HEK293 (cell line): Measurements from ENCODE around the gene STON2.

Experiments used
- GFI1B ChIP-seq: fragments of 450-650 bp; formaldehyde crosslinking; IDR thresholded peaks from 2 replicates; pipeline ENCODE4 v1.5.1; 2016; ENCODE audit warnings: missing biosample characterization, missing genetic modification characterization
- GLIS1 ChIP-seq: fragments of 450-650 bp; formaldehyde crosslinking; IDR thresholded peaks from 2 replicates; pipeline ENCODE4 v1.5.1; 2016; ENCODE audit warnings: missing biosample characterization, missing genetic modification characterization
- KLF16 ChIP-seq: fragments of 450-650 bp; formaldehyde crosslinking; IDR thresholded peaks from 2 replicates; pipeline ENCODE4 v1.5.1; 2017; ENCODE audit warnings: missing biosample characterization, missing genetic modification characterization
- YY2 ChIP-seq: fragments of 450-650 bp; formaldehyde crosslinking; IDR thresholded peaks from 2 replicates; pipeline ENCODE4 v1.5.1; 2016; ENCODE audit warnings: missing biosample characterization, missing genetic modification characterization
- ZBTB1 ChIP-seq: fragments of 450-650 bp; formaldehyde crosslinking; IDR thresholded peaks from 2 replicates; pipeline ENCODE4 v1.5.1; 2016; ENCODE audit warnings: missing biosample characterization, missing genetic modification characterization
- ZBTB8A ChIP-seq: fragments of 450-650 bp; formaldehyde crosslinking; IDR thresholded peaks from 2 replicates; pipeline ENCODE4 v1.5.1; 2016; ENCODE audit warnings: missing biosample characterization, missing genetic modification characterization
- ZNF140 ChIP-seq: fragments of 450-650 bp; formaldehyde crosslinking; IDR thresholded peaks from 2 replicates; pipeline ENCODE4 v1.5.1; 2016; ENCODE audit warnings: missing biosample characterization, missing genetic modification characterization
- ZNF324 ChIP-seq: fragments of 450-650 bp; formaldehyde crosslinking; IDR thresholded peaks from 2 replicates; pipeline ENCODE4 v1.5.1; 2016; ENCODE audit warnings: missing biosample characterization, missing genetic modification characterization
- ZNF394 ChIP-seq: fragments of 450-650 bp; formaldehyde crosslinking; IDR thresholded peaks from 2 replicates; pipeline ENCODE4 v1.5.1; 2016; ENCODE audit warnings: missing biosample characterization, missing genetic modification characterization, mild to moderate bottlenecking, moderate library complexity, borderline replicate concordance
- ZNF473 ChIP-seq: fragments of 450-650 bp; formaldehyde crosslinking; IDR thresholded peaks from 2 replicates; pipeline ENCODE4 v1.5.1; 2017; ENCODE audit warnings: missing biosample characterization, missing genetic modification characterization
- ZNF560 ChIP-seq: fragments of 450-650 bp; formaldehyde crosslinking; IDR thresholded peaks from 2 replicates; pipeline ENCODE4 v1.5.1; 2017; ENCODE audit warnings: missing biosample characterization, missing genetic modification characterization, borderline replicate concordance
- ZNF654 ChIP-seq: fragments of 450-650 bp; formaldehyde crosslinking; IDR thresholded peaks from 2 replicates; pipeline ENCODE4 v1.5.1; 2016; ENCODE audit warnings: low read depth, missing biosample characterization, missing genetic modification characterization
- ZXDB ChIP-seq: fragments of 450-650 bp; formaldehyde crosslinking; IDR thresholded peaks from 2 replicates; pipeline ENCODE4 v1.5.1; 2016; ENCODE audit warnings: missing biosample characterization, missing genetic modification characterization
- TF ChIP-seq, protein P1 (sequence below): fragments of 450-650 bp; formaldehyde crosslinking; IDR thresholded peaks from 2 replicates; pipeline ENCODE4 v1.5.1; 2016; ENCODE audit warnings: missing biosample characterization, missing genetic modification characterization

DNA sequence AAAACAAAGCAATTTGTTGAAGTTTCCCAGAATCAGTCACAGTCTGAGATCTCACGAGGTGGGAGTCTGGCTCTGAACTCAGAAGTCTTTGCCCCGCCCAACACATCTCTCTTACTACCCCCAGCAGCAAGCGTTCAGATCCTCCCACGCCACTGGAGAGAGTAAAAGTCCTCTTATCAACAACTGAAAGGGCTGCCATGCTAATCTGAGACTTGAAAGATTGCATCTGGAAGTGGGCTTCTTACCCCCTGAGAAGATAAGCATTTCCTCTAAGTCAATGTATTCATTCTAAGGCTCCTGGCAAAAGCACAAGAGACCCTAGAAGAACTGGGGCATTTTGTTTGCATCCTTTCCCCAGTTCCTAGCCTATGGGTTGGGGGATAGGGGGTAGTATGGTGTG, 34.1 kb upstream of the STON2 start:
- TF ChIP-seq ZNF394 (tag by site-specific recombination): no peak
- no peak for TF ChIP-seq ZNF324 (tag by site-specific recombination)
- TF ChIP-seq ZBTB8A: no peak
- no peak for TF ChIP-seq YY2 (tag by site-specific recombination)
- no peak for TF ChIP-seq ZNF140 (tag by site-specific recombination)
- no peak for TF ChIP-seq ZNF654 (tag by site-specific recombination)
- no peak for TF ChIP-seq ZNF560 (tag by site-specific recombination)
- TF ChIP-seq KLF16 (tag by site-specific recombination): no peak
- TF ChIP-seq ZBTB1 (tag by site-specific recombination): no peak
- TF ChIP-seq GFI1B (tag by site-specific recombination): no peak
- TF ChIP-seq, protein P1, sequence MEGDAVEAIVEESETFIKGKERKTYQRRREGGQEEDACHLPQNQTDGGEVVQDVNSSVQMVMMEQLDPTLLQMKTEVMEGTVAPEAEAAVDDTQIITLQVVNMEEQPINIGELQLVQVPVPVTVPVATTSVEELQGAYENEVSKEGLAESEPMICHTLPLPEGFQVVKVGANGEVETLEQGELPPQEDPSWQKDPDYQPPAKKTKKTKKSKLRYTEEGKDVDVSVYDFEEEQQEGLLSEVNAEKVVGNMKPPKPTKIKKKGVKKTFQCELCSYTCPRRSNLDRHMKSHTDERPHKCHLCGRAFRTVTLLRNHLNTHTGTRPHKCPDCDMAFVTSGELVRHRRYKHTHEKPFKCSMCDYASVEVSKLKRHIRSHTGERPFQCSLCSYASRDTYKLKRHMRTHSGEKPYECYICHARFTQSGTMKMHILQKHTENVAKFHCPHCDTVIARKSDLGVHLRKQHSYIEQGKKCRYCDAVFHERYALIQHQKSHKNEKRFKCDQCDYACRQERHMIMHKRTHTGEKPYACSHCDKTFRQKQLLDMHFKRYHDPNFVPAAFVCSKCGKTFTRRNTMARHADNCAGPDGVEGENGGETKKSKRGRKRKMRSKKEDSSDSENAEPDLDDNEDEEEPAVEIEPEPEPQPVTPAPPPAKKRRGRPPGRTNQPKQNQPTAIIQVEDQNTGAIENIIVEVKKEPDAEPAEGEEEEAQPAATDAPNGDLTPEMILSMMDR (tag by site-specific recombination): no peak
- TF ChIP-seq GLIS1: no peak
- no peak for TF ChIP-seq ZXDB (tag by site-specific recombination)
- no peak for TF ChIP-seq ZNF473 (tag by site-specific recombination)
